PC-9 (cell line): ENCODE measurements around the gene ANO4.

Source experiments
- EZH2 ChIP-seq: fragments of 200-600 bp; sonication (generic); IDR thresholded peaks from 2 replicates; pipeline ENCODE4 v1.8.0; 2017; ENCODE audit warnings: antibody characterized with exemption, low read depth
- TF ChIP-seq, protein P1 (sequence below): fragments of 200-600 bp; sonication (generic); conservative IDR thresholded peaks from 2 replicates; pipeline ENCODE4 v1.6.1; 2017; ENCODE audit warnings: mixed run types, antibody characterized with exemption, mild to moderate bottlenecking, moderate library complexity

GRCh38 chr12:100987552-100988521 is 193.3 kb downstream of the ANO4 start:
- TF ChIP-seq, protein P1, sequence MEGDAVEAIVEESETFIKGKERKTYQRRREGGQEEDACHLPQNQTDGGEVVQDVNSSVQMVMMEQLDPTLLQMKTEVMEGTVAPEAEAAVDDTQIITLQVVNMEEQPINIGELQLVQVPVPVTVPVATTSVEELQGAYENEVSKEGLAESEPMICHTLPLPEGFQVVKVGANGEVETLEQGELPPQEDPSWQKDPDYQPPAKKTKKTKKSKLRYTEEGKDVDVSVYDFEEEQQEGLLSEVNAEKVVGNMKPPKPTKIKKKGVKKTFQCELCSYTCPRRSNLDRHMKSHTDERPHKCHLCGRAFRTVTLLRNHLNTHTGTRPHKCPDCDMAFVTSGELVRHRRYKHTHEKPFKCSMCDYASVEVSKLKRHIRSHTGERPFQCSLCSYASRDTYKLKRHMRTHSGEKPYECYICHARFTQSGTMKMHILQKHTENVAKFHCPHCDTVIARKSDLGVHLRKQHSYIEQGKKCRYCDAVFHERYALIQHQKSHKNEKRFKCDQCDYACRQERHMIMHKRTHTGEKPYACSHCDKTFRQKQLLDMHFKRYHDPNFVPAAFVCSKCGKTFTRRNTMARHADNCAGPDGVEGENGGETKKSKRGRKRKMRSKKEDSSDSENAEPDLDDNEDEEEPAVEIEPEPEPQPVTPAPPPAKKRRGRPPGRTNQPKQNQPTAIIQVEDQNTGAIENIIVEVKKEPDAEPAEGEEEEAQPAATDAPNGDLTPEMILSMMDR, result peak; percentile 51
- TF ChIP-seq EZH2, result no peak
